Subcutaneous abdominal adipose tissue (tissue), 5 donors: Measurements from ENCODE around the gene SERPINE2.

Experiments used
- H3K27ac ChIP-seq: one replicate; pipeline ENCODE4 v1.7.0; 2013; ENCODE audit warnings: low read depth, mild to moderate bottlenecking, inconsistent platforms, low read length, moderate library complexity
- H3K27me3 ChIP-seq, 5 donors: one replicate each; pipeline ENCODE4 v1.7.0; 2013; ENCODE audit warnings: low read length in 5 of 5, inconsistent platforms in 1 of 5; ENCODE audit not compliant: control insufficient read depth in 5 of 5, insufficient read depth in 4 of 5
- H3K36me3 ChIP-seq, 5 donors: one replicate each; pipeline ENCODE4 v1.7.0; 2013; ENCODE audit warnings: low read length in 5 of 5; ENCODE audit not compliant: control insufficient read depth in 5 of 5, insufficient read depth in 5 of 5
- H3K4me1 ChIP-seq, 5 donors: one replicate each; pipeline ENCODE4 v1.7.0; 2013; ENCODE audit warnings: low read length in 5 of 5, mild to moderate bottlenecking in 3 of 5, moderate library complexity in 1 of 5; ENCODE audit not compliant: control insufficient read depth in 5 of 5, insufficient read depth in 5 of 5
- H3K4me3 ChIP-seq, 5 donors: one replicate each; pipeline ENCODE4 v1.7.0; 2013; ENCODE audit warnings: low read length in 5 of 5, low read depth in 1 of 5
- H3K9ac ChIP-seq, 5 donors: one replicate each; pipeline ENCODE4 v1.7.0; 2013; ENCODE audit warnings: low read length in 5 of 5, mild to moderate bottlenecking in 4 of 5, moderate library complexity in 3 of 5
- H3K9me3 ChIP-seq, 5 donors: one replicate each; pipeline ENCODE4 v1.7.0; 2013; ENCODE audit warnings: low read length in 5 of 5; ENCODE audit not compliant: control insufficient read depth in 5 of 5
- donor health status: healthy.
- donor health status: healthy.
- donor health status: healthy.
- donor health status: healthy.
- donor health status: healthy.

SERPINE2 gene

DNA sequence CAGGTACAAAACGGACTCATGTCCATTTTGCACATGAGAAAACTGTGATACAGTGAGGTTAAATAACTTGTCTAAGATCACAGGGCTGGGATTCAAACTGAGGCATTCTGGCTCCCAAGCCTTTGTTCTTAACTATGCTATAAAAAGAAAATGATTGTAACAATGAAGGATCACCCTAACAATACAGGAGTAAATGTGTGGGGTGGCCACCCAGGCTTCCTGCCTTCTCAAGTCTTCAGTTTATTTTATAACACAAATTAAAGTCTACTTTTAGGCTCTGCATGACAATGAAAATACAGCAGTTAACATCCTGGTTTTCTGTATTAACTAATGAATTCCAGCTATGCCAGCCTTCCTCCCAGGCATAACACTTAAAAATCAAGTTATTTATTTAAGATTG lies 101.6 kb downstream of the SERPINE2 start:
- H3K27ac ChIP-seq = no peak overlapping the region
- H3K4me3 ChIP-seq = no peak overlapping the region
- no peaks in the 10 kb centered on the region for H3K36me3 ChIP-seq
- H3K27me3 ChIP-seq = no peaks in the 10 kb centered on the region
- peaks cover 7 to 44% (median 43%) of the 10 kb centered on the region in 5 donors for H3K4me1 ChIP-seq
- no peak overlapping the region for H3K9ac ChIP-seq
- H3K9me3 ChIP-seq = no peaks in the 10 kb centered on the region

GRCh38 chr2:223936862-223937326 lies 102.2 kb downstream of the SERPINE2 start:
- H3K27me3 ChIP-seq = no peaks in the 10 kb centered on the region
- no peaks in the 10 kb centered on the region for H3K36me3 ChIP-seq
- H3K9me3 ChIP-seq = no peaks in the 10 kb centered on the region
- no peak overlapping the region for H3K4me3 ChIP-seq
- H3K27ac ChIP-seq = peak overlapping the region; percentile 60
- H3K9ac ChIP-seq = peak overlapping the region in 1 of 5 donors; percentile 1
- peaks cover 7 to 42% (median 41%) of the 10 kb centered on the region in 5 donors for H3K4me1 ChIP-seq

- no peaks in the 10 kb centered on the region for H3K27me3 ChIP-seq
- no peaks in the 10 kb centered on the region for H3K36me3 ChIP-seq
- no peaks in the 10 kb centered on the region for H3K9me3 ChIP-seq
- H3K4me1 ChIP-seq = peaks cover 9 to 44% (median 40%) of the 10 kb centered on the region in 5 donors
- H3K27ac ChIP-seq = no peak overlapping the region
- H3K9ac ChIP-seq = no peak overlapping the region
- no peak overlapping the region for H3K4me3 ChIP-seq
These were observed 103.5 kb downstream of the SERPINE2 start for GRCh38 chr2:223935459-223936125.

GRCh38 chr2:223934870-223935269 lies 104.2 kb downstream of the SERPINE2 start:
- peaks cover 9 to 51% (median 47%) of the 10 kb centered on the region in 5 donors for H3K4me1 ChIP-seq
- no peak overlapping the region for H3K27ac ChIP-seq
- H3K4me3 ChIP-seq = no peak overlapping the region
- H3K9me3 ChIP-seq = no peaks in the 10 kb centered on the region
- H3K36me3 ChIP-seq = no peaks in the 10 kb centered on the region
- no peaks in the 10 kb centered on the region for H3K27me3 ChIP-seq
- H3K9ac ChIP-seq = no peak overlapping the region

DNA sequence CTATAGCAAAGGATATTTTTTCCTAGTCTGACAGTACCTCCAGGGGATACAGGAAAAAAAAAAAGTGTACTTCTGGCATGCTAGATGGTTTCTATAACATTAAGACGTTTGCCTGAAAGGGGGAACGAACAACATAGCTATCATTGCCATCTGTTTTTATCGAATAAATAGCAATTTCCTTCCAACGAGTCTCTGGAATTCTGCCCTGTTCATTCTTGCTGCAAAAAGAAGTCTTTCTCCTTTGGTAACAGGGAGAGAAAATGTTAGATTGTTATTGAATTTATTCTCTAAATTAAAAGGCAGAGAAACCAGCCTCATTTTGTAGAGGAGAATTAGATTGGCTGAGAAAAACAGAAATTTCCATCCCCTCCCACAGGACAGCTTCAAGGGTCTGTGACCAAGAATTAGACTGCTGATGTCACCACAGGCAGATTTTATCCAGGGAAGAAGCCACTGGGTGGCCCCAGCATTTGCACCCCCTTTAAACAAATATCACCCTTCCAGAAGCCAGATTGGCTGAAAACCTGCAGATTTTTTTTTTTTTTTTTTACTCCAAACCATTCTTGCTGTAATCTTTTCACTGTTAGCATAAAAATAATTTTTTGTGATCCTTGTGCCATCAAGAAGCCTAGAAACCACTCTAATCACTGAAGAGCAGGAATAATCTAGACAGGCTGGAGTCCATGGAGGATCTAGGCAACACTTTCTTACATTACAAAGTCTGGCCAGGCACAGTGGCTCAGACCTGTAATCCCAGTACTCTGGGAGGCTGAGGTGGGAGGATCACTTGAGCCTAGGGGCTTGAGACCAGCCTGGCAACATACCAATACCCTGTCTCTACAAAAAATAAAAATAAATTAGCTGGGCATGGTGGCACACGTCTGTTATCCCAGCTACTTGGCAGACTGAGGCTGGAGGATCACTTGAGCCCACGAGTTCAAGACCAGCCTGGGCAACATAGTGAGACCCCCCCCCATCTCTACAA lies 106.0 kb downstream of the SERPINE2 start:
- Histone ChIP-seq H3K36me3 (no peaks in the 10 kb centered on the region), H3K27ac (no peak overlapping the region), H3K4me1 (peaks cover 4 to 56% (median 51%) of the 10 kb centered on the region in 5 donors), H3K9me3 (no peaks in the 10 kb centered on the region), H3K4me3 (no peak overlapping the region), H3K27me3 (no peaks in the 10 kb centered on the region), H3K9ac (peak overlapping the region in 2 of 5 donors; percentile 12 to 24)

- peaks cover 0 to 8% (median 5%) of the 10 kb centered on the region in 5 donors for H3K9me3 ChIP-seq
- no peak overlapping the region for H3K27ac ChIP-seq
- H3K27me3 ChIP-seq = no peaks in the 10 kb centered on the region
- no peak overlapping the region for H3K4me3 ChIP-seq
- no peaks in the 10 kb centered on the region for H3K36me3 ChIP-seq
- H3K9ac ChIP-seq = peak overlapping the region in 2 of 5 donors; percentile 25 to 37
- peaks cover 2 to 35% (median 34%) of the 10 kb centered on the region in 5 donors for H3K4me1 ChIP-seq
These were observed 108.7 kb downstream of the SERPINE2 start for GRCh38 chr2:223930103-223930976.

DNA sequence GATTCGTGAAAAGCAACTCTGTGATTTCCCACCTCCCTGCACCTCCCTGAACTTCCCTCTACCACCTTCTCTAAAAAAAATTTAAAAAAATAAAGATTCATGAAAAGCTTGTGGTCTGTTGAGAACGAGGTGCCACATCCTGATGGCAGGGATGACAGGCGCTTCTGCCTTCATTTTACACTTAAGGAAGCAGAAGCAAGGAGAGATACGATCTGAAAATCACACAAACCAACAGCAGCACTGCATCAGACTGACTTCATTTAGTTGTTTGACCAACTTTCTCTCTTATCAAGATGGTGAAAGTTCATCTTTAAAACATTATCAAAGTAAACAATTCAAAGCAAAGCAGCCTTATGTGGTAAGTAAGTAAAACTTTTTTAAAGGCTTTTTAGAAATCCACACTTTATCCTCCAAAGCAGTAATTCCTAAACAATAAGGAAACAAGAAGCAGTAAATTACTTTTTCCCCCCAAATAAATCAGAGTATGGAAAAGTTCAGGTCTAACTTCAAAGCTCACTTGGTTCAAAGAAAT lies 109.4 kb downstream of the SERPINE2 start:
- H3K36me3 ChIP-seq = no peaks in the 10 kb centered on the region
- no peaks in the 10 kb centered on the region for H3K27me3 ChIP-seq
- no peak overlapping the region for H3K4me3 ChIP-seq
- peak overlapping the region in 2 of 5 donors; percentile 12 to 37 for H3K9ac ChIP-seq
- H3K9me3 ChIP-seq = peaks cover 0 to 8% (median 5%) of the 10 kb centered on the region in 5 donors
- peaks cover 2 to 33% (median 30%) of the 10 kb centered on the region in 5 donors for H3K4me1 ChIP-seq
- no peak overlapping the region for H3K27ac ChIP-seq

GRCh38 chr2:223928113-223929006 lies 110.7 kb downstream of the SERPINE2 start:
- H3K4me3 ChIP-seq = no peak overlapping the region
- H3K4me1 ChIP-seq = peaks cover 2 to 30% (median 25%) of the 10 kb centered on the region in 5 donors
- H3K27me3 ChIP-seq = no peaks in the 10 kb centered on the region
- H3K36me3 ChIP-seq = no peaks in the 10 kb centered on the region
- H3K27ac ChIP-seq = no peak overlapping the region
- peaks cover 0 to 8% (median 5%) of the 10 kb centered on the region in 5 donors for H3K9me3 ChIP-seq
- no peak overlapping the region for H3K9ac ChIP-seq
